Endothelial cell of umbilical vein (primary cell): ENCODE measurements around the gene PSTPIP1.

Source experiments
- CTCF ChIP-seq, 2 donors: IDR thresholded peaks; 1 replicate in 1 of 2; 2 replicates in 1 of 2; pipeline ENCODE4 v1.5.1; 2011; ENCODE audit warnings: low read length in 2 of 2, mild to moderate bottlenecking in 2 of 2, moderate library complexity in 2 of 2, control low read depth in 1 of 2, inconsistent platforms in 1 of 2, low read depth in 1 of 2; ENCODE audit not compliant: insufficient read depth in 1 of 2; ENCODE audit errors: extremely low read depth in 1 of 2
- EZH2 ChIP-seq: IDR thresholded peaks from 2 replicates; pipeline ENCODE4 v1.6.1; 2012; ENCODE audit warnings: borderline replicate concordance, low read depth, mild to moderate bottlenecking, moderate library complexity, low read length, inconsistent platforms; ENCODE audit not compliant: severe bottlenecking
- FOS ChIP-seq: IDR thresholded peaks from 2 replicates; pipeline ENCODE4 v1.6.1; 2011; ENCODE audit warnings: mild to moderate bottlenecking, low read length, moderate library complexity, borderline replicate concordance; ENCODE audit not compliant: insufficient read depth
- GATA2 ChIP-seq: IDR thresholded peaks from 2 replicates; pipeline ENCODE4 v1.7.0; 2011; ENCODE audit warnings: low read depth, mild to moderate bottlenecking, moderate library complexity, mixed read lengths, low read length; ENCODE audit not compliant: insufficient read length, insufficient read depth
- JUN ChIP-seq: IDR thresholded peaks from 2 replicates; pipeline ENCODE4 v1.6.1; 2011; ENCODE audit warnings: borderline replicate concordance, low read depth; ENCODE audit not compliant: insufficient read length, insufficient read depth
- MAX ChIP-seq: IDR thresholded peaks from 2 replicates; pipeline ENCODE4 v1.6.1; 2011; ENCODE audit not compliant: insufficient read depth, insufficient read length

GRCh38 chr15:77001351-77001750, 6.4 kb downstream of the PSTPIP1 start:
- TF ChIP-seq CTCF (IDR thresholded peaks at IDR 0.05; ENCODE audit: extremely low read depth in 1 of 2, insufficient read depth in 1 of 2, low read depth in 1 of 2, low read length in 2 of 2): no peak
- TF ChIP-seq EZH2: no peak
- TF ChIP-seq MAX: no peak
- no peak for TF ChIP-seq JUN
- TF ChIP-seq FOS: no peak
- TF ChIP-seq GATA2: no peak
